K562 (cell line): ENCODE results near the gene UNC5C. TPM values are rescaled to one million over a fixed set of nuclear protein-coding genes. Genes with fewer than 3 reads are reported as not detected.

Experiments used
- CEBPG ChIP-seq, 3 experiments: fragments of 200-800 bp in 1 of 3; sonication (Bioruptor generic) in 1 of 3; sonication (generic) in 1 of 3; formaldehyde crosslinking in 1 of 3; IDR thresholded peaks in 2 of 3; conservative IDR thresholded peaks in 1 of 3; 2 replicates each; pipeline versions ENCODE4 v1.6.1 to v1.8.0; 2016 to 2022; ENCODE audit warnings: missing compliant biosample characterization in 2 of 3, missing genetic modification characterization in 2 of 3, mild to moderate bottlenecking in 1 of 3, missing genetic modification reagents in 1 of 3
- PCBP2 ChIP-seq: fragments of 200-400 bp; formaldehyde crosslinking; IDR thresholded peaks from 2 replicates; pipeline ENCODE4 v1.6.1; 2018; ENCODE audit warnings: low read length, low read depth, mild to moderate bottlenecking, moderate library complexity; ENCODE audit not compliant: poor library complexity, severe bottlenecking
- SRF ChIP-seq, 2 experiments: fragments of 250-450, 450-650 bp in 1 of 2; sonication (Bioruptor Pico) in 1 of 2; sonication (generic) in 1 of 2; formaldehyde crosslinking; IDR thresholded peaks; 2 replicates each; pipeline versions ENCODE4 v1.5.0 to v1.5.1; 2020 to 2022; ENCODE audit warnings: mild to moderate bottlenecking in 1 of 2, missing genetic modification reagents in 1 of 2
- SRSF3 ChIP-seq: fragments of 200-400 bp; formaldehyde crosslinking; IDR thresholded peaks from 2 replicates; pipeline ENCODE4 v1.6.1; 2016; ENCODE audit warnings: mild to moderate bottlenecking, low read length, moderate library complexity; ENCODE audit not compliant: insufficient read depth
- ZNF354B ChIP-seq: fragments of 250-450 bp; sonication (Bioruptor Pico); IDR thresholded peaks from 2 replicates; pipeline ENCODE4 v1.4.0; 2020
- polyA plus RNA-seq, 8 experiments: library from polyadenylated mRNA; depleted of rRNA in 4 of 8; stranded (reverse) in 5 of 8; unstranded in 3 of 8; fragments of >200 nt; fragmentation: Nextera tagmentation in 2 of 8; fragmentation: Illumina TruSeq in 1 of 8; extraction: Ambion mirVana in 2 of 8; extraction: Trizol in 1 of 8; gene quantifications; 2 replicates each; pipeline versions ENCODE4 v1.2.1 to v1.2.3, GENCODE V29; 2011 to 2014; ENCODE audit warnings: inconsistent platforms in 1 of 8, missing spikeins in 1 of 8
- total RNA-seq, 7 experiments: library from RNA; depleted of rRNA in 6 of 7; stranded (reverse); fragments of >200 nt in 6 of 7; fragmentation: Illumina TruSeq in 2 of 7; extraction: Trizol in 2 of 7; gene quantifications; 2 replicates each; pipeline versions ENCODE4 v1.2.1 to v1.2.3, GENCODE V29; 2011 to 2021; ENCODE audit warnings: low replicate concordance in 1 of 7
- TF ChIP-seq, protein P1 (sequence below): fragments of 450-650 bp; IDR thresholded peaks from 2 replicates; pipeline ENCODE4 v1.6.1; 2016; ENCODE audit warnings: antibody characterized with exemption
- TF ChIP-seq, protein P2 (sequence below): fragments of 450-650 bp; IDR thresholded peaks from 2 replicates; pipeline ENCODE4 v1.7.0; 2016; ENCODE audit warnings: borderline replicate concordance

The UNC5C gene
- total and polyA plus RNA-seq, 9 of the 15 experiments (the other 6 are each of a cell fraction or from before 2014, with no cell fraction given): under 0.01 to 0.10 (median 0.03) TPM; not detected in 1

- TF ChIP-seq CEBPG (CRISPR knock-in tag; IDR thresholded peaks at IDR 0.05) (no peak), CEBPG (tag; conservative IDR thresholded peaks at IDR 0.05 in 1 of 2, IDR thresholded peaks at IDR 0.05 in 1 of 2) (no peak), ZNF354B (no peak), SRSF3 (no peak), SRF (CRISPR knock-in tag; IDR thresholded peaks at IDR 0.05) (no peak), PCBP2 (no peak)
- TF ChIP-seq, protein P1, sequence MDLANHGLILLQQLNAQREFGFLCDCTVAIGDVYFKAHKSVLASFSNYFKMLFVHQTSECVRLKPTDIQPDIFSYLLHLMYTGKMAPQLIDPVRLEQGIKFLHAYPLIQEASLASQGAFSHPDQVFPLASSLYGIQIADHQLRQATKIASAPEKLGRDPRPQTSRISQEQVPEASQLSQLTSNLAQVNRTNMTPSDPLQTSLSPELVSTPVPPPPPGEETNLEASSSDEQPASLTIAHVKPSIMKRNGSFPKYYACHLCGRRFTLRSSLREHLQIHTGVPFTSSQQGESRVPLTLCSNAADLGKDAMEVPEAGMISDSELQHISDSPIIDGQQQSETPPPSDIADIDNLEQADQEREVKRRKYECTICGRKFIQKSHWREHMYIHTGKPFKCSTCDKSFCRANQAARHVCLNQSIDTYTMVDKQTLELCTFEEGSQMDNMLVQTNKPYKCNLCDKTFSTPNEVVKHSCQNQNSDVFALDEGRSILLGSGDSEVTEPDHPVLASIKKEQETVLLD: no peak
- TF ChIP-seq, protein P2, sequence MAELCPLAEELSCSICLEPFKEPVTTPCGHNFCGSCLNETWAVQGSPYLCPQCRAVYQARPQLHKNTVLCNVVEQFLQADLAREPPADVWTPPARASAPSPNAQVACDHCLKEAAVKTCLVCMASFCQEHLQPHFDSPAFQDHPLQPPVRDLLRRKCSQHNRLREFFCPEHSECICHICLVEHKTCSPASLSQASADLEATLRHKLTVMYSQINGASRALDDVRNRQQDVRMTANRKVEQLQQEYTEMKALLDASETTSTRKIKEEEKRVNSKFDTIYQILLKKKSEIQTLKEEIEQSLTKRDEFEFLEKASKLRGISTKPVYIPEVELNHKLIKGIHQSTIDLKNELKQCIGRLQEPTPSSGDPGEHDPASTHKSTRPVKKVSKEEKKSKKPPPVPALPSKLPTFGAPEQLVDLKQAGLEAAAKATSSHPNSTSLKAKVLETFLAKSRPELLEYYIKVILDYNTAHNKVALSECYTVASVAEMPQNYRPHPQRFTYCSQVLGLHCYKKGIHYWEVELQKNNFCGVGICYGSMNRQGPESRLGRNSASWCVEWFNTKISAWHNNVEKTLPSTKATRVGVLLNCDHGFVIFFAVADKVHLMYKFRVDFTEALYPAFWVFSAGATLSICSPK: no peak
- TF ChIP-seq, all 486 proteins: peak for 0
These were observed 131.2 kb downstream of the UNC5C start (continued) for GRCh38 chr4:95417531-95417930.
